CMK (cell line): ENCODE results near the gene ATXN1.

Experiments used
- DNase-seq: peaks from one replicate; pipeline ENCODE4 v3.0.0-alpha.2; 2010; ENCODE audit warnings: low read depth

The ATXN1 gene

DNA sequence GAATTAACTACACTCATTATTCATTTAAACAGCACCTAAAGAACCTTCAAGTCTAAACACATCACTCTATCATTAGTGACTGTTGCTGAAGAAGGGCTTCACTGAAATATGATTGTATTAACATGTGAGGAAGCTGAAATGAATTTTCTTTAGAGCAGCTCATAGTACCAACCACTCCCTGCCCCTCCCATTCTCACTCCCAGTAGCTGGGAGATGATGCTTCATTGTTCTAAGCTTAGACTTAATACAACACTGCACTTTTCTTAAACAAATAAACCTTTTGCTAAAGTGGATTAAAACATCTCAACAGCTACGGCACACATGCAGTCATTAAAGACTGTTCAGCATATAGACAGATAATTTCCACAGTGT, 63.1 kb downstream of the ATXN1 start:
- DNase-seq = no peak

GRCh38 chr6:16697437-16698161, 63.7 kb downstream of the ATXN1 start:
- DNase-seq = no peak

GRCh38 chr6:16696496-16696895, 64.8 kb downstream of the ATXN1 start:
- no peak for DNase-seq

GRCh38 chr6:16694781-16695578, 66.3 kb downstream of the ATXN1 start:
- DNase-seq = no peak

DNA sequence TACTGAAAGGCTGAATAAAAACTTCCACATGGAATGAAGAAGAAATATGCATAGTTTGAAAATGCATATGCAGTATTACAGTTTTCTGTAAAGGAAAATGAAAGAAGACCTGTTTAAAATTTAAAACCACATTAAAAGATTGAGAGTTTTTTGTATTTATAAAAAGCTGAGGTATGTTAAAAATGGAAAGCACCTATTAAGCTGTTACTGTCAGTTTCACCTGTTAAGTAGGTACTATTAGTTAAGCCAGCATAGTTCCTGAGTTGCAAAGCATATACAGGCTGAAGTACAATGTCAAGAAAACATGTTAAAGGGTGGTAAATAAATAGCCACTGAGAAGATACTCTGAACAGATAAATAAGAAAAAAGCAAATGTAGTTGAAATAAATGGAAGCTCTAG, 69.9 kb downstream of the ATXN1 start:
- no peak for DNase-seq

- no peak for DNase-seq
Measured at GRCh38 chr6:16690608-16691142, 70.6 kb downstream of the ATXN1 start.

GRCh38 chr6:16689788-16690607, 71.3 kb downstream of the ATXN1 start:
- DNase-seq = no peak

DNA sequence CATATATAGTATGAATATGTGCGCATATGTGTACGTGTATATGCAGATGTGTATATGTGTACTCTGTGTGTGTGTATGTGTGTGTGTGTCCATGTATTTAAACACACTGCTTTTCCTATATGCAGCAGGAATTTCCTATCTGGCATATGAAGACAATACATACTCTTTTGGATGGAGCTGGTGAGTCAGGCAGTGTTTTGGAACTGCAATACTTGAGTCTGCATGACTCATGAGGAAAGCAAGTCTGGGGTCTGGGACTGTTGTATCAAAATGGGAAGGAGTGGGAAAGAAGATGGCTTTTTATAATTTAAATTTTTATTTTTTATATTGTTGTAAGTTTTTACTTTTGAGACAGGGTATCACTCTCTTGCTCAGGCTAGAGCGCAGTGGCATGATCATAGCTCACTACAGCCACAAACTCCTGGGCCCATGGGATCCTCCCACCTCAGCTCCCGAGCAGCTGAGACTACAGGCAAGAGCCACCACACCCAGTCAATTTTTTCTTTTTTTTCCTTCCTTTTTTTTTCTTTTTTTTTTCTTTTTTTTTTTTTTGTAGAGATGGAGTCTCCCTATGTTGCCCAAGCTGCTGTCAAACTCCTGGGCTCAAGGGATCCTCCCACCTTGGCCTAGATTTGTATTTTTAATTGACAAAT, 72.2 kb downstream of the ATXN1 start:
- DNase-seq = no peak

DNA sequence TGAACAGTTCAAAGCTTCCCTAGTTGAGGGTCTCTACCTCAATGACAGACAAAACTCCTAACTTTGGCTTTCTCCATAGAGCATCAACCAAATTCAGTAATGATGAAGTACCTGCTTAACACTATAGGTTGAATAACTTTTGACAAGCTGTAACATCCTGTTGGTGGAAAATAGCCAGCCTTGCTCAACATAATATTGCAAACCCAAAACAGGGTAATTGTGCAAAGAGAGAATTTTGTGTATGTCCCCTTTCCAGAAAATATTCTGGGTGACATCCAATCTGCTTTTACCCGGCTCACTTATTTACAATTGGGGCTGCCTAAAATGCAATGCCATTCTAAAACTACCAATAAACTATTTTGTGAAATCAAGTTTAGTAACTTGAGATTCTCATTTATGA, 72.8 kb downstream of the ATXN1 start:
- DNase-seq = no peak

- no peak for DNase-seq
Measured at GRCh38 chr6:16687045-16687444, 74.2 kb downstream of the ATXN1 start.

DNA sequence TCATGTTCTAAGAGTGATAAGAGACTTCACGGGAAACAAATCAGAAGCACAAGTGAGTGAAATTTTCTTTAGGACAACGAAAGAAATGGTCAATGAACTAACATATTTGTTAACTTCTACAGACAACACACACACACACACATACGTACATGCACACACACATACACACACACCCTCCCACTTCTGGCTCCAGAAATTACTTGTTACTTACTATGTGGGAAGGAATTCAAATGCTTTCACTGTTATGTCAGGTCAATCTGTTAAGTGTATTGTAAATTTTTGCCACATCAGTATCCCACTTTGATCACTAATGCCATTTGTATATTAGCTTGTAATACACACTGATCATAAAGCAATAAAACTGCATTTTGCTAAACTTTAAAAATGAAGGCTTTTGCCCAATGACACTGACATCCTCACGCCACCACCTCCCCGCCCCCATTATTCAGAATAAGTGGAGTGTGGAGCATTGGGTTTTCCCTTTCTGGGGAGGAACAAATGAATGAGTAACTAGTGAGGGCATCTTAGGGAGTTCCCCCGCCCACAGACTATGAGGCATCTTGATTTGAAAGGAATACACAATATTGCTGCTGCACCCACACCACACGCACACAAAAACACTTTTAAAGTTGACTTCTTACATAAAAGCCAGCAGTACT, 76.2 kb downstream of the ATXN1 start:
- no peak for DNase-seq

- no peak for DNase-seq
Measured at GRCh38 chr6:16684195-16684689, 77.0 kb downstream of the ATXN1 start.

GRCh38 chr6:16683641-16684194, 77.5 kb downstream of the ATXN1 start:
- no peak for DNase-seq

DNA sequence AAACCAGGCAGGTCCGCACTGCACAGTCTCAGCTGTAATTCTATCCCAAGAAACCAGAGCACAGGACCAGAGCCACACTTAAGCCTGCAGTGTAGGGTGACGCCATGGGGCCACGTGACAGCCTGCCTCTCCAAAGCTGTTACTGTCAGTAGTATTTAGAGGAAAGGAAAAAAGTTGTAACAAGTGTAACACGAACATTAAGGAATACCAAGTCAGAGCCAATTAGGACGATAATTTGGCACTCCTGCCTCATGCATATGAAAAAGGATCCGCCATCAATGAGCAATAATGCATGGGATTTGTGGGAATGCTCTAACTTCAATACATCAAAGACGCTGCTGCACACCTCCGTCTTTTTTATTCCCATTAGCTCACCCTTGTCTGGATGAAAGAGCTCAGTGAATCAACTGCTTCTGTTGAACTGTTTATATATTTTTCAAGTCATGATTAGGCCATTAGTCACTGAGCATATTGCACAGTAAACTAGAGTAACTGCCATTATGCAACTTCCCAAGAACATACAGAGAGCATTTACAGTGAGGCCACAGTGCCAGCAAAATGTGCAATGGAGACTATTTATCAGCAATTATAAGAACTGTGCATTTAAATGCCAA, 79.9 kb downstream of the ATXN1 start:
- DNase-seq = no peak

GRCh38 chr6:16679050-16679449, 82.2 kb downstream of the ATXN1 start:
- no peak for DNase-seq

GRCh38 chr6:16677458-16677857, 83.8 kb downstream of the ATXN1 start:
- DNase-seq = no peak

DNA sequence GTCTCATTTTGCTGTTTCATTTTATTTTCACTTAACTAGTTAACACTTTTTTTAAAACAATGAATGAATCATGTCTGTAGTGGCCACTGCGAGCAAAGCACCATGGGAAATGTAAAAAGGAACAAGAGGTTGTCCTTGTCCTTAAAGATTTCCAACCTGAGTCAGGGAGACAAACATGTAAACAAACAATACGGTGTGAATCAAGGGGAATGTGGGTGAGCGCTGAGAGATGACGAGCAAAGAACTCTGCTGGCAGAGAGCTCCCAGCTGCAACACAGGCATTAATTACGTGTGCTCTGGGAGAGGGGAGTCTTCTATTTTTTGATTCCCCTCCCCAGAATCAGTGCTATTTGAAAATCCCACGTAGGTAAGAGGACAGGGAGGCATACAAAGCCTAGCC, 84.3 kb downstream of the ATXN1 start:
- no peak for DNase-seq

DNA sequence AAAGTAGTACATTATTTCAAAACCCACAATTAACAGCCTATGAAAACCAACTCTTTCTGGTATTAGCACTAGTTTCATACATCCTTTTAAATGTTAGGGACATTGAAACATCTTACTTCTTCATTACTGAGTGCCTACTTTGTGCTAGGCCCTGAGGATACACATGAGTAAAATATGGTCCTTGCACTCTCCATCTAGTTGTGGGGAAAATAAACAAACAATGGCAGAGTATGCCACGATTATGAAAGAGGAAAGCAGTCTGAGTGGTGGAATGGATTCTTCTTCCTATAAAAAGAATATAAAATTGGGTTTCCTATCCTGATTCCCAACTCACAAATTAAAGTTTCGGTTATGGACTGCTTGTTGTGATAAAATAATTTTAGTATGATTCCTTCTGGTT, 84.9 kb downstream of the ATXN1 start:
- DNase-seq = no peak

- DNase-seq = no peak
Measured at GRCh38 chr6:16674801-16675392, 86.4 kb downstream of the ATXN1 start.
